GM19372 (cell line): ENCODE results near the gene KCNMA1.
A peak's percentile ranks its signal among the peaks of the same experiment; 100 is the strongest.

Experiments
- ATAC-seq: cut with Tn5 transposase; IDR thresholded peaks from one replicate; pipeline ENCODE4 v1.9.1; 2021; ENCODE audit warnings: mild to moderate bottlenecking, low read depth, moderate library complexity; ENCODE audit not compliant: unreplicated experiment

The KCNMA1 gene

DNA sequence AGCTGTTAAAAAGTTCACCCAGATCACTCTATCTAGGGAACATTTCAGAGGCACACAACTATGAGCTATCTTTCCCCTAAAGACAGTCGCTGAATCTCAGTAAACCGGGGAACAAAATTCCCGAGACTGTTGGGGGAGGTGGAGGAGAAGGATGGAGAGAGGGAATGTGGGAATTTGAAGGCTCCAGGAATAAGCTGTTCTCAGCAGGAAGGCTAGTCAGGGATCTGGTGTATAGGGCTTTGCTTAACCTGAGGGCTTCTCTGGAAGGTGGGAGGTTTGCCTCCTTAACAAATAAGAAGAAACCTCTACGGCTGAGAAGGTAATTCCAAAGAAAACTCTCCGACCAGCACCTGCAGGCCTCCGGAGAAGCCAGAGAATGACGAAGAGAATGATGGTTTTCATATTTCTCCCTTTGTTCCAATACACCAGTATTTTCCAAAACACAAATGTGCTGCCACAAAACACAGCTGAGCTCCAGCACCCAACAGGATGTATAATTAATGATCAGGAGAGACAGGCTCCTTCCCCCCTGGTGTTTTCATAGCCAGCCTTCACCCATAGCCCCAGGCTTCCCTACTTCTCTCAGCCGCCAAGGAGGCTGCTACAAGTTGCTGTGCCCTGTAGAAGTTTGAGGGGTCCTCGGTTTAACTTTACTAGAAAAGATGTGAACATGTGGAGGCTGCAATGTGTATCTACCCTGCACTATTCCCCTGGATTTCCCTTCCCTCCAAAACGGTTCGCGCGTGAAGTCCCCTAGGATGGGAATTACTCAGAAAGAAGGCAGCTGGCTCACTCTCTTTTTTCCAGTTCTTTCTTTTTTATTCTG, 2.0 kb downstream of the KCNMA1 start:
- ATAC-seq = no peak

DNA sequence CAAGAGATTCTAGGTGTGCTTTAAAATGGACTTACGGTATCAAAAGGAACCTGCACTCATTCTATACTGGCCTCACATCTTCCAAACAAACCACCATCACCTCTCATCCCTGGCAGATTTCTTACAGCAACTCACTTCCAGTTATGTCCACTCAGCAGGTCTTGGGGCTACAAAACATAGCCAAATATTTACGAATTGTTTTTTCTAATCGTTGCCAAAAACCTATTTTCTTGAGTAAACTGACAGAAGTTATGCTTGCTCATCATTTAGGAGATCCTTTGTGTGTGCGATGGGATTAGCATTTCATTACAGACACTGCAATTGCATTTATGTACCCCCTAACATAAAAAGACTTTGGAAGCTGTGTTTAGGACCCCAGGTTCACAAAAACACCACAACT, 2.7 kb downstream of the KCNMA1 start:
- no peak for ATAC-seq

DNA sequence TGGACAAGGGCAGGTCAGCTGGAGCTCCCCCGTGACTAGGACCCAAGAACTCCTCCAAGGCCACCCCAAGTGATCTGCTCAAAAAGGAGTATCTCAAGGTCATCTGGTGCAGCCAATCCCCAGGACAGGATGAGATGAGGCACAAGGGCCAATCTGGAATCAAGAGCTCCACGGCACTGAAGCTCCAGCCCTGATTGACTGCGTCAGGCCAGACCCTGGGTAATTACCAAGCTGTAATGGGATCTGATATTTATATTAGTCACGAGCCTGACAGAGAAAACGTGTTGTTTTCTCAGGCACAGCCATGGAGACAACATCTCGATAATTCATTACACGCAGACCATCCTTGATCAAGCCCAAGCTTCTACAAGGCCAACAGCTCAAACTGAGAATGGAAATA, 4.2 kb downstream of the KCNMA1 start:
- ATAC-seq = no peak

DNA sequence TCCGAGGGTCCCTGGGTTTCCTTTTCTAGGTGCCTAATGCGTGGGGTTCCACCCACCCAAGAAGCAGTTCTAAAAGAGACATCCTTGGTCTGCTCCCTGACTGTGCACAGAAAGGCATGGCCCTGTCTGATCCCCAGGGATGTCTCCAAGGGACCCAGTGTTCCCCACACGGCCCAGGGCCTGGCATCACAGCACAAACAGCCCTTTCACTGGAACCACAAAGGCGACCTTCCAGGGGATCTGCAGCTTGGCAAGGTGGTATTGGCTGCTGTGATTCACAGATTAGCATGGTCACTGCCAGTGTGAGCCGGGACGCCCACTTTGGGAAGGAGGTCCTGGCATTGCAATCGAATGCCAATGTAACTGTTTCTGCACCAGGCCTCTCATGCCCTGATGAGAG, 6.4 kb downstream of the KCNMA1 start:
- no peak for ATAC-seq

DNA sequence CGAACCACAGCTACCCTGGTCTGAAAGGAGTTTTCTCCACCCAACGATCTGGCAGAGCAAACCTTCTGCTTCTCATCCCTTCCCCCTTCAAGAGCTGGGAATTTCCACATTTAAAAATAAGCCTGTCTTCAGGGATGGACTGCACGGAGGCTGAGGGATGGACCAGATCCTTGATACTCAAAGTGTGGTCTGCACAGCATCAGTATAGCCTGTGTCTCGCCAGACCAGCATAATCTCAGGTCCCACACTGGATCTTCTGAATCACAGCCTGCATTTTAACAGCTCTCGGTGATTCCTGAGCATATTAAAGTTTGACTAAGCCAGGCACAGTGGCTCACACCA, 7.1 kb downstream of the KCNMA1 start:
- ATAC-seq = no peak

DNA sequence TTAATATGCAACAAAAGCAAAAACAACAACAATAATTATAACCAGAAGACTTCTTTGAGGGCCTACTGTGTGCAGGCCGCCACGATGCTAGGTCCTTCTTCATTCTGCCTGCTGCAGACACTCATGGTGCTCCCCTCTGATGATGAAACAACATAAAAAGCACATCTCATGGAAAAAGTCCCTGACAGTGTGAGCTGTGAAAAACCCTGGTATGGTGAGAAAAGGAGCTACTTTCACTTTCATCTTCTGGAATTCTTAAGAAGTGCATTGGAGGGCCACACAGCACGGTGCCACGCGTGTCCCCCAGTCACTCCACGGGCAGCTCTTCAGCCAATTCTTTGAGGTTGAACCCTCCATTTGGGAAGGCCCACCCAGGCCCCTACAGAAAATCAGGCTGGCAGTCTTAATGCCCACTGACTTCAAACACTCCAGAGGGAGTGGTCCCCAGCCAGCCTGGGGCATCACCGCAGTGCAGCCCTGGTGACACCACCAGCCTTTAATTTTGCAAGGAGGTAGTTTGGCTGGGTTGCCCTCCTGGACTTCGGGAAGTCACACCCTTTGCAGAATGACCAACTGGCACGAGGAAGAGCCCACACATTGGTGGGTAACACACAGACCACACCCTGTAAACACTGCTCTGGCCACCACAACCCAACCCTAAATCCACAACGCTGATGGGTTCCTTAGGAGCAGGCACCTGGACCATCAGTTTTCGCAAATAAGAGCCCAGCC, 7.7 kb downstream of the KCNMA1 start:
- no peak for ATAC-seq

DNA sequence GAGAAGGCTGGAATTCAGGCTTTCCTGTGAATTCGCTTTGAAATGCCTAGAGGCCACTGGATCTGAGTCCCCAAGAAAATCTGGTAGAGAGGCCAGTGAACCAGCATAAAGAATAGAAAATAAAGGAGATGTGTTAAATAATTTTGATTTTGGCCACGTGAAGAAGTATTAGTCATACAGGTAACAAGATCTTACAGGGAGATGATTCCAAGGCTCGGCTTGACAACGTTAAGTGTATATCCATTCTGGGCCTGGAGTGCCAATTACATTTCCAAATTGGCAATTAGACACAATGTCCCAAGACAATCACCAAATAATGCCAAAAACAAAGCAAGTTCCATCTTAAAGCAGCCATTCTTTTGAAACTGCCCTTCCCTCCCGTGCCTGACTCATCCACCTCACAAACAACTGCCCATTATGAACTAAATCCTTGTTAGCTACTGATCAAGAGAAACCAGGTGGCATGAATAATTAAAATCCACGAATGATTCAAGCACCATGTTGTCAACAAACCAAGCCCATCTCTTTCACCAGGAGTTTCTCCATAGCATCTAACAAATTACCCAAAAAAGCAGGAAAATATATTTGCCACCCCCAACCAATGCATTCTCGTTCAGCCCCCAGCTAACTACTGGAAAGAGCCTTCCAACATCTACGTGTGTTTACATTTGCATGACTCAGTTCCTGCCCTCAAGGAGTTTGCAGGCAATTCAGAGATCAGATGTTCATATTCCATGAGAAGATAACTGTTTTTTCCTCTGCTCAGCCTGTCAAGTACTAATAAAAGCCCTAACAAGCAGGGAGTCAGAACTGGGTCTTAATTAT, 8.5 kb downstream of the KCNMA1 start:
- ATAC-seq = no peak

DNA sequence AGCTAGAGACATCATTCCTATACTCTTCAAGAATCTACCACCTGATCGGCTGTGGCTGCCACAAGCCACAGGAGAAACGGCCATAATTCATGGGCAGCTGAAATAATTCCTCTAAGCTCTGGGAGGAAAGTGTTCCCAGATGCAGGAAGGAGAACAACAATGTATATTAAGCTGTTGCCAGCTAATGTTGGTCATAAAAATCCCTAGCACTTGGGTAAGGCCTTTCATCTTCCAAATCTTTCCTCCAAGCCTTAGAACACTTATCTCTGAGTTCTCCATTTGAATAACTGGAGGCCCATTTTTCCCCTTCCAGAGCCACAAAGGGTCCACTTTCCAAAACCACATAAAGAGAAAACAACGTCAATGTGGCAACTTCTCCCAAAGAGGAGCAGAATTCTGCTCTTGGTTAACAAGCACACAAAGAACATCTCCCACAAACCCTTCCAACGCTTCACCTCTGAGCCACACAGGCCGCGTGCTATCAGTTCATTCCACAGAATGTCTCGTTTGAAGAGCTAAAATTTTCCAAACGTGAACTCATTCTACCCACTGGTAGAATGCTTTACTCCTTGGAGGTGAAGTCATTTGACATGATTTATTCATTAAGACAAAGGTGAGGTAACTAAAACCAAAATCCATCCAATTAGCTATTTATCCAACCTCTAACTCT, 11.2 kb downstream of the KCNMA1 start:
- no peak for ATAC-seq

DNA sequence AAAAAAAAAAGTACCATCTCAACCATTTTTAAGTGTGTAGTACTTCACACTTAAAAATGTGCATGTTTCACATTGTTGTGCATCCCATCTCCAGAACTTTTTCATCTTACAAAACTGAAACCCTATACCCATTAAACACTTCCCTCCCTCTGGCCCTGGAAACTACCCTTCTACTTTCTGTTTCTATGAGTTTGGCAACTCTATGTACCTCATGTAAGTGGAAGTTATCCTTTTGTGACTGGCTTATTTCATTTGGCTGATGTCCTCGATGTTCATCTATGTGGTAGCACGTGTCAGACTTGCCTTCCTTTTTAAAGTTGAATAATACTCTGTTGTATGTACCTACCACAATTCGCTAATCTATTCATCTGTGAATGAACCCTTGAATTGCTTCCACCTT, 12.2 kb downstream of the KCNMA1 start:
- no peak for ATAC-seq

DNA sequence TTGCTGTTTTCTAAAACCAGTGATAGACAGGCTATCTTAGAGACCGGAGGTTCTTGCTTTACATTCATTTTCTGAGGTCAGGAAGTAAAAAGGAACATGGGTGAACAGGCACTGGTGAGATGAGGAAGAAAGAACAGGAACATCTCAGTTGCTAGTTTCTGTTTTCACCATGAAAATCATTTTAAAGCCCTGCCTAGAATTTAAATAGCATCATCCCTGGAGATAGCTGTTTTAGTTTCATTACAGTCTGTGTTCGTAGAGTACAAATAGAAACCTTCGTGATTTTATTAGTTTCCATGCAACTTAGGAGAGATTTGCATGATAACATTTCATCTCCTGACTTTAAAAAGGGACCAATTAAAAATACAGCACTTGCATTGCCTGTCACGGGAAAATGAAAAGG, 14.7 kb downstream of the KCNMA1 start:
- ATAC-seq = peak; percentile 61

DNA sequence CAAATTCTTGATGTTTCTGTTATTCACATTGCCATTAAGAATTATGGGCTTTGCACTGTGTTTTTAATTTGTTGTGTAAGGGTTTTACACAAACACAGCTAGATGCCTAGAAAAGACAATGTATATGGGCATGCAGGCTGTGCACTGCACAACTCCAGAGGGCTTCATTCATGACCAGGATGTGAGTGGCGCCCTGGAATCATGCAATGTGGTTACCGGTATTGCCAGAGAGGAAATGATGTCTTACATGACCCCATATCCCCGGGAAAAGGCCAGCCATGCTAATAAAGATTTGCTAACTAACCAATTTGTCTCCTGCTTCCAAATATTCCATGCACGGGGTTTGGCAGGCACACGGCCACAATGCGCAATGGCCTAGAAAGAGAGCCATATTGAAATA, 16.9 kb downstream of the KCNMA1 start:
- ATAC-seq = no peak

DNA sequence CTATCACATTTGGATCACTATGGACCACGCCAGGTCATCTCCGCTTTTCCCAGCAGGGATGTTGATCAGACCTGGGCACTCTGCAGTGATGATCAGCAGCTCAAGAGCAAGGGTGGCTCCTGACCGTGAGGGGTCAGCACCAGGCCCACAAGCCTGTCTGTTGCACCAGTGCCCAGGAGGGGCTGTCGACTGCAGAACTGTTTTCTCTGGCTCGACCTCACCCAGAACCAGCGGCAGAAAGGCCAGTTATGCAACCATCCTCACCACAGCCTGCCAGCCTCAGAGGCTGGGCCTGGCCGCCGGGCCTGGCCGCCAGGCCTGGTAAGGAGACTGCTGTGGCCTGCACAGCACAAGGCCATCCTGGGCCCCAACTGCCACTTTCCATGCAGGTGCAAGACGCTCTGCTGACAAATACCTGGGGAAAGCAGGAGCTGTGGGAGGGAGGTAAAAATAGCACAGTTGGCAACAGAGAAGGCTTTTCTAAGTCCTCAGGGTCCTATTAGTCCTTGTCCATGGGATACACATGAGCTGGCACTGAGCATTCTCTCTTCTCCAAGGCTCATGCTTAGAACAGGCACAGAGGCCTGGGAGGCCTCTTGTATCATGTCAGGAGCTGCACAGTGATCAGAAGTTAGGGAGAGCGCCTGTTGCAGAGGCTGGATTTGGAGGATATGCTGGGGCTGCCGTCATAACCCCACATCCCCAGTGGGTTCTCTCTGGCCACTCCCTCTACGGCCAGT, 17.5 kb downstream of the KCNMA1 start:
- no peak for ATAC-seq

DNA sequence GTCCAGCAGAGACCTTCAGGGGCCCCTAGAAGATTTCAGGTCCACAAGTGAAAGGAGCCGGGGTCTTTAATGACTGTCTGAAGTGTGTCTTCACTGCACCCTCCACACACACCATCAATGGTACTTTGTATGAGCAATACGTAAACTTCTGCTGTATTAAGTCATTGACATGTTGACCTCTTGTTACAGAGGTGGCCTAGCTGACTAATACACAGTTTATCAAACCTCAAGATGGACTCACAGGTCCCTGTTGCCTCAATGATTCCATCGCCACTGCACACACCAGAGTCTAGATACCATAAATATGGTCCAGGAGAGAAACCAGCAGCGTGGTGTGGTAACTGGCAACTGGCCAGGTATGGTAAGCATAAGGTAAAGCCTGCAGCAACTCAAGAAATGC, 19.5 kb downstream of the KCNMA1 start:
- no peak for ATAC-seq

DNA sequence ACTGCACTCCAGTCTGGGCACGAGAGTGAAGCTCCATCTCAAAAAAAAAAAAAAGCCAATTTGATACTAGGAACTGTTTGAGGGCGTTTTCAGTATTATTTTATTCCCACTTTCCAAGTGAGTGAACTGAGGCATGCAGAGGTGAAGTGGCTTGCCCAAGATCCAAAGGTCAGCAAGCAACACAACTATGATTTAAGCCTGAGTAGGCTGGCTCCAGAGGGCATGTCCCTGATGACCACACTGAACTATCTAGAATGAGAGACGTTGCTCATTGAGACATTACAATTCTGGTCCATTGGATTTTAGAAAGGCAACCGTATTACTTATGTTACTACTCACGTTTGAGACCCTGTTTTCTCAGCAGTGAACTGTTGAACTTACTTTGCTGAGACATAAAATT, 20.8 kb downstream of the KCNMA1 start:
- ATAC-seq = no peak

DNA sequence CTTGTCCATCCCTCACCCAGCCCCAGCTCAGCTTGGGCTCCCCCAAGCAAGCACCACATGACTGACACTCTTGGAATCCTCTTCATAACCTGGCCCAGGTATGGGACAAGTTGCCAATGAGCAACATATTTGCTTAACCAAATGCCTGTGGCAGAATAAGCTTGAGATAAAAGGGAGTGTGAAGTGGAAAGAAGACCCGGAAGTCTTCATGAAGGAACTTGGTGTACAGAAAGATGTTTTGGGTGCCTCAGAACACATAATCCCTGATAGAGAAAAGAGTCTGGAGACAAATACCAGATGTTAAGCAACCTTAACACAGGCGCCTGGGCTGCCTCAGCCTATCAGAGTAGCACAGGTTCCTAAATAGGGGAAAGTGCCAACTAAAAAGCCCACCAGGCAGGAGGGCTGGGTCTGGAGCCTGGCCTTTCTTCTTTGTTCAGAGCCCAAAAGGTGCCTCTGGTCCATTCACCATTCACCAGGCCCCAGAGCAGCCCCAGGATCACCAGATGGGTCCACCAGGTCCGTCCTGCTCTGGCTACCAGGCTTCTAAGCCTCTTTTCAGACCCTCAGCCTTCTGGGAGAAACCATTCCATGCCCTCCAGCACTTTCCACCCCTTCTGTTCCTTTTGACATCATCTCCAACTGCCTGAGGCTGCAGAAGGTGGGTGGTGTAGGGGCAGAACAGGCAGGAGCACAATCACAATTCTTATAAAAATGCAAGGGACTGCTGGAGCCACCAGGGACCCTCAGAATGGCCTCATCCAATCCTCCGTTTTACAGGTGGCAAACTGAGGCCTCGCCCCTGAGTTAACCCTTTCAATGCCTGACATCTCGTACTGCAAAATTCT, 22.6 kb downstream of the KCNMA1 start:
- ATAC-seq = no peak

DNA sequence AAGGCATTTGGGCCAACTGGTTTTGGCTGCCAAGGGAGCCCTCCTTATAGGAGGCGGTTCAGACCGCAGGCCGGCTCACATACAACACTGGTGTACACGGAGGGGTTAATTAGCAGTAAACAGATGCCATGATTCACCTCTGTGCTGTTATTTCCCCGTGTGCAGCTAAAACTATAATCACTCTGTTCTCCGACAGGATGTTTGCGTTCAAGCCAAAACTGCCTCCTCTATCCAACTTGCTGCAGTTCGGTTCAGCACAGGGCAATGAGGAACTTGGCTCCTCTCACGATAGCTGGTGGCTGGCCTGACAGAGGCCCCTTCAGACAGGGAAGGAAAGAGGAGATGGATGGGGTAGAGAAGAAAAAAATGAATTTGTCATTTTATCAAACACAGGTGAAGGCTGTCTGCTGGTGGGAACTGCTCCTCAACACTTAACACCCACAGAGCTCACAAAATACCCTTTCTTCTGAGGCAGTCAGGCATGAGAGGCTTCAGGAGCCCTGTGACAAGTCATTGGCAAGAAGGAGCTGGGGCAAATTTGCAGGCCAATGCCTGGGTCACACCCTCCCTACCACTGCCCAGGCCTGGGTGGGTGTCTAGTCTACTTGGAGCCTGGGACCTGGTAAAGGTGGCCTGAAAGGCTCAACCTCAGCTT, 24.0 kb downstream of the KCNMA1 start:
- no peak for ATAC-seq

DNA sequence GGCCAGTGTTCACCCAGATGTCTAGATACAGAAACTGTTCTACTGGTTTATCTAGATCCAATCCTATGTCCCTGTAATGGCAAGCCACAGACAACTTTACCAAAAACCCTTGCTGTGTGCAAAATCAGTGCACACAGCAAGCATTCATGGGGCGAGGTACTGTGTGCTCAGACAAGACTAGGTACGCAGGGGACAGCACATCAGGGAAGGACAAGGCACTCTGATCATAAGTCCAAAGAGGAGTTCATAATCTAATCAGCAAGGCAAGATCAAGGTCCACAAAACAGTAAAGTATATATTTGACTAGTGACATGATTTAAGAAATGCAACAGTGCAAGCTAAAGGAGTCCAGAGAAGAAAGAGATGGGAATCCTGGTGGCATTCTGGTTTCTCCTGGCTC, 25.9 kb downstream of the KCNMA1 start:
- no peak for ATAC-seq

DNA sequence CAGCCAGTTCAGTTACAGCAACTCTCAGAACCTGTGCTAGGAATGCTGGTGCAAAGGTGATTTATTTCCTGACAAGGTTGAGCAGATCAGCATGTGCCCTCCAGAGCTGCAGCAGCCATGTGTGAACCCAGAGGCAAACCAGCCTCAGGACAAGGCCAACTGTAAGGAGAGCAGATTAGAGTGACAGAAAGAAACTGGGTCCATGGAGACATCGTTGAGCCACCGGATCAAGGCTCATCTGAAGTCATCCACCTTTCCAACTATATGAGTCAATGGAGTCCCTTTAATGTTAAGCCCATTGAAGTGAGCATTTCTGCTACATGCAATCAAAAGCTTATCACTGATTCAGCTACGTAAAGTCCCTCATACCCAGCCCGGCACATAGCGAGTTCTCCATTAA, 26.4 kb downstream of the KCNMA1 start:
- no peak for ATAC-seq

DNA sequence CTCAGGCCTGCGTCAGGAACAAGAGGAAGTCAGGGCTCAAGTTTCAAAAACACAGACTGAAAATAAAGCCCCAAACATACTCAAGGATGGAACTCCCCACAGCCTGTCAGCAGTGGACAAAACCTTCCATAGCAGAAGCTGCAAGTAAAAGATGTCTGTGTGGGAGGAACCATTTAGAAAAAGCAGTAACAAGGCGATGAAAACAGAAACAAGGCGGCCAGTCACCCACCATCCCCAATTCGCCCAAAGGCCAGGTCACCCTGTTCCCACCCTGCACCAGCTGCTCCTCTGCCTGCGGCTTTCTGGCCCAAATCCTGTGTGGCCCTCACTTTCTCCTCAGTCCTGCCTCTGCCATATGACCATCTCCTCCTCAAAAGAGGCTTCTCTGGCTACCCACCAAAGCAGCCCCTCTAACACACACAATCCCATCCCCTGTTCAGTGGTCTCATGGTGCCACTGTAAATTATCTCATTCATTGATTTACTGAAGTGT, 27.8 kb downstream of the KCNMA1 start:
- ATAC-seq = no peak
